HepG2 (cell line): ENCODE data around the gene TMEM107. TPM values are rescaled to one million over a fixed set of nuclear protein-coding genes. Genes with fewer than 3 reads are reported as not detected.
A peak's percentile ranks its signal among the peaks of the same experiment; 100 is the strongest.

ENCODE experiments used
- ATF5 ChIP-seq: sonication (generic); formaldehyde crosslinking; IDR thresholded peaks from 2 replicates; pipeline ENCODE4 v1.4.0; 2020; ENCODE audit warnings: mild to moderate bottlenecking, low read depth, missing genetic modification reagents
- HES4 ChIP-seq: sonication (generic); formaldehyde crosslinking; IDR thresholded peaks from 2 replicates; pipeline ENCODE4 v1.9.0; 2021; ENCODE audit warnings: mild to moderate bottlenecking, missing genetic modification reagents, borderline replicate concordance
- IRF2 ChIP-seq: IDR thresholded peaks from 2 replicates; pipeline ENCODE4 v1.6.1; 2018; ENCODE audit warnings: missing genetic modification reagents, missing compliant biosample characterization
- JDP2 ChIP-seq: sonication (generic); formaldehyde crosslinking; IDR thresholded peaks from 2 replicates; pipeline ENCODE4 v1.8.1; 2022; ENCODE audit warnings: missing genetic modification reagents, borderline replicate concordance
- MEIS1 ChIP-seq: sonication (generic); formaldehyde crosslinking; IDR thresholded peaks from 2 replicates; pipeline ENCODE4 v1.9.0; 2021; ENCODE audit warnings: mild to moderate bottlenecking, missing genetic modification reagents, moderate library complexity, borderline replicate concordance
- PRDM4 ChIP-seq: sonication (generic); formaldehyde crosslinking; IDR thresholded peaks from 2 replicates; pipeline ENCODE4 v1.9.0; 2021; ENCODE audit warnings: missing genetic modification reagents, borderline replicate concordance
- REL ChIP-seq: sonication (generic); formaldehyde crosslinking; conservative IDR thresholded peaks from 2 replicates; pipeline ENCODE4 v1.8.0; 2022; ENCODE audit warnings: mild to moderate bottlenecking, missing genetic modification reagents, moderate library complexity
- SRSF4 ChIP-seq: fragments of 200-400 bp; formaldehyde crosslinking; IDR thresholded peaks from one replicate; pipeline ENCODE4 v1.6.1; 2018; ENCODE audit warnings: mild to moderate bottlenecking, low read depth, low read length, moderate library complexity; ENCODE audit not compliant: poor library complexity, severe bottlenecking
- TEAD3 ChIP-seq: optimal IDR thresholded peaks from 2 replicates; pipeline ENCODE3; 2016; ENCODE audit warnings: borderline replicate concordance
- ZNF260 ChIP-seq: sonication (generic); formaldehyde crosslinking; IDR thresholded peaks from 2 replicates; pipeline ENCODE4 v1.4.0; 2020; ENCODE audit warnings: missing genetic modification reagents, low read depth, mild to moderate bottlenecking, borderline replicate concordance
- ZNF317 ChIP-seq: sonication (generic); formaldehyde crosslinking; IDR thresholded peaks from 2 replicates; pipeline ENCODE4 v1.5.0; 2020; ENCODE audit warnings: mild to moderate bottlenecking, missing genetic modification reagents
- ZNF432 ChIP-seq: sonication (generic); formaldehyde crosslinking; IDR thresholded peaks from 2 replicates; pipeline ENCODE4 v1.5.0; 2020; ENCODE audit warnings: missing genetic modification reagents, mild to moderate bottlenecking, borderline replicate concordance
- ZNF749 ChIP-seq: sonication (generic); formaldehyde crosslinking; IDR thresholded peaks from 2 replicates; pipeline ENCODE4 v1.8.0; 2022; ENCODE audit warnings: mild to moderate bottlenecking, missing genetic modification reagents, moderate library complexity, borderline replicate concordance
- polyA plus RNA-seq, 8 experiments: library from polyadenylated mRNA; depleted of rRNA in 3 of 8; stranded (reverse) in 7 of 8; unstranded in 1 of 8; fragments of >200 nt; fragmentation: Illumina TruSeq in 4 of 8; extraction: Trizol in 4 of 8; gene quantifications; 2 replicates each; pipeline versions ENCODE4 v1.2.1 to v1.2.3, GENCODE V29; 2011 to 2016; ENCODE audit warnings: low read depth in 4 of 8, missing spikeins in 1 of 8, mixed read lengths in 1 of 8; ENCODE audit not compliant: insufficient read depth in 1 of 8
- total RNA-seq, 5 experiments: library from RNA; depleted of rRNA; stranded (reverse); fragments of >200 nt; fragmentation: Illumina TruSeq; extraction: Trizol; gene quantifications; 2 replicates each; pipeline ENCODE4 v1.2.3, GENCODE V29; 2016; ENCODE audit warnings: low read depth in 1 of 5
- TF ChIP-seq, protein P1 (sequence below): sonication (generic); formaldehyde crosslinking; IDR thresholded peaks from 2 replicates; pipeline ENCODE4 v1.4.0; 2020; ENCODE audit warnings: missing genetic modification reagents
- TF ChIP-seq, protein P2 (sequence below): IDR thresholded peaks from 2 replicates; pipeline ENCODE4 v1.6.1; 2016; ENCODE audit warnings: low read depth, control low read depth
- TF ChIP-seq, protein P3 (sequence below): IDR thresholded peaks from 2 replicates; pipeline ENCODE4 v1.6.1; 2016; ENCODE audit warnings: low read depth, missing genetic modification reagents, missing compliant biosample characterization

The TMEM107 gene
- total and polyA plus RNA-seq, 2 of the 13 experiments (the other 11 are each of a cell fraction or from before 2014, with no cell fraction given): 7.2 to 15.3 TPM

DNA sequence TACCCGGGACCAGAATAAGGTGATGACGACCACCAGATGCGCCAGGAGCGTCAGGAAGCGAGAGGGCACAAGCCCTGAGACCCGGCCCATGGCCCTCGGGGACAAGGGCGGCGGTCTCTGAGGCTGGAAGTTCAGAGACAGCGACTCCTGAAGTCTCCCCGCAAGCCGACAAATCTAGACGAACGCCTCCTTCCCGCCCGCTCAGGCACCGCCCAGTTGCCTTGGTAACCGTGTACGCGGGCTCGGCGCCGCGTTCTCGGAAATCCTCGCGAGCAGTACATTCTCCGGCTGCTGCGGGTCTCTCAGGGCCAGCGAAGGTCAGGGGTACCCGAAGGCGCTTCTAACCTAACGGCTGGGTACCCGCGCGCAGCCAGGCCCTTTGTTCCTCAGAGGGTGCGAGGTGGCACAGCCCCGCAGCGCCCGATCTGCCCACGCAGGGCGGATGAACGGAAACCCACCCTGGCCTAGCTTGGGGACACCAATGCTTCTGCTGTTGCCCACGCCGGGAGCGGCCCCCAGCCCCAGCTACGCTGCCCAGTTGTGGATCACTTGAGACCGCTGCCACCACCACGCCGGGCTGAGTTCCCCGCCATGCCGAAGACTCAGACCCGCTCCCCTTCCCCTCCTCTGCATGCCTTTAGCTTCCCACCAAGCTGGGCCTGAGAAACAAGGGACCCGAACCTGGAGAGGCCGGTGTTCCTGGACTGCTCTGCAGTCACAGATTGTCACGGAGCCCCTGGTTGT is at the start of gene TMEM107 (continued):
- TF ChIP-seq PRDM4 (CRISPR knock-in tag): no peak
- no peak for TF ChIP-seq IRF2 (CRISPR knock-in tag)
- TF ChIP-seq ZNF260 (CRISPR knock-in tag): no peak
- TF ChIP-seq ZNF317: 0 out of 2 replicates have a peak, but pooled peaks have one; percentile 25
- no peak for TF ChIP-seq HES4 (CRISPR knock-in tag)
- TF ChIP-seq MEIS1 (CRISPR knock-in tag): 0 out of 2 replicates have a peak, but pooled peaks have one; percentile 58
- TF ChIP-seq ZNF432 (CRISPR knock-in tag): no peak
- no peak for TF ChIP-seq JDP2
- TF ChIP-seq TEAD3 (CRISPR knock-in tag): peak; percentile 36
- TF ChIP-seq, protein P1, sequence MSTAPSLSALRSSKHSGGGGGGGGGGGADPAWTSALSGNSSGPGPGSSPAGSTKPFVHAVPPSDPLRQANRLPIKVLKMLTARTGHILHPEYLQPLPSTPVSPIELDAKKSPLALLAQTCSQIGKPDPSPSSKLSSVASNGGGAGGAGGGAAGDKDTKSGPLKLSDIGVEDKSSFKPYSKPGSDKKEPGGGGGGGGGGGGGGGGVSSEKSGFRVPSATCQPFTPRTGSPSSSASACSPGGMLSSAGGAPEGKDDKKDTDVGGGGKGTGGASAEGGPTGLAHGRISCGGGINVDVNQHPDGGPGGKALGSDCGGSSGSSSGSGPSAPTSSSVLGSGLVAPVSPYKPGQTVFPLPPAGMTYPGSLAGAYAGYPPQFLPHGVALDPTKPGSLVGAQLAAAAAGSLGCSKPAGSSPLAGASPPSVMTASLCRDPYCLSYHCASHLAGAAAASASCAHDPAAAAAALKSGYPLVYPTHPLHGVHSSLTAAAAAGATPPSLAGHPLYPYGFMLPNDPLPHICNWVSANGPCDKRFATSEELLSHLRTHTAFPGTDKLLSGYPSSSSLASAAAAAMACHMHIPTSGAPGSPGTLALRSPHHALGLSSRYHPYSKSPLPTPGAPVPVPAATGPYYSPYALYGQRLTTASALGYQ (CRISPR knock-in tag): no peak; the same call in 1 of the 2 replicates
- no peak for TF ChIP-seq ATF5 (CRISPR knock-in tag)
- TF ChIP-seq, protein P2, sequence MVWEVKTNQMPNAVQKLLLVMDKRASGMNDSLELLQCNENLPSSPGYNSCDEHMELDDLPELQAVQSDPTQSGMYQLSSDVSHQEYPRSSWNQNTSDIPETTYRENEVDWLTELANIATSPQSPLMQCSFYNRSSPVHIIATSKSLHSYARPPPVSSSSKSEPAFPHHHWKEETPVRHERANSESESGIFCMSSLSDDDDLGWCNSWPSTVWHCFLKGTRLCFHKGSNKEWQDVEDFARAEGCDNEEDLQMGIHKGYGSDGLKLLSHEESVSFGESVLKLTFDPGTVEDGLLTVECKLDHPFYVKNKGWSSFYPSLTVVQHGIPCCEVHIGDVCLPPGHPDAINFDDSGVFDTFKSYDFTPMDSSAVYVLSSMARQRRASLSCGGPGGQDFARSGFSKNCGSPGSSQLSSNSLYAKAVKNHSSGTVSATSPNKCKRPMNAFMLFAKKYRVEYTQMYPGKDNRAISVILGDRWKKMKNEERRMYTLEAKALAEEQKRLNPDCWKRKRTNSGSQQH (CRISPR knock-in tag): no peak; the same call in 1 of the 2 replicates
- TF ChIP-seq ZNF749 (CRISPR knock-in tag): 0 out of 2 replicates have a peak, but pooled peaks have one; percentile 29
- TF ChIP-seq REL (CRISPR knock-in tag): no peak
- no peak for TF ChIP-seq SRSF4
- TF ChIP-seq, protein P3, sequence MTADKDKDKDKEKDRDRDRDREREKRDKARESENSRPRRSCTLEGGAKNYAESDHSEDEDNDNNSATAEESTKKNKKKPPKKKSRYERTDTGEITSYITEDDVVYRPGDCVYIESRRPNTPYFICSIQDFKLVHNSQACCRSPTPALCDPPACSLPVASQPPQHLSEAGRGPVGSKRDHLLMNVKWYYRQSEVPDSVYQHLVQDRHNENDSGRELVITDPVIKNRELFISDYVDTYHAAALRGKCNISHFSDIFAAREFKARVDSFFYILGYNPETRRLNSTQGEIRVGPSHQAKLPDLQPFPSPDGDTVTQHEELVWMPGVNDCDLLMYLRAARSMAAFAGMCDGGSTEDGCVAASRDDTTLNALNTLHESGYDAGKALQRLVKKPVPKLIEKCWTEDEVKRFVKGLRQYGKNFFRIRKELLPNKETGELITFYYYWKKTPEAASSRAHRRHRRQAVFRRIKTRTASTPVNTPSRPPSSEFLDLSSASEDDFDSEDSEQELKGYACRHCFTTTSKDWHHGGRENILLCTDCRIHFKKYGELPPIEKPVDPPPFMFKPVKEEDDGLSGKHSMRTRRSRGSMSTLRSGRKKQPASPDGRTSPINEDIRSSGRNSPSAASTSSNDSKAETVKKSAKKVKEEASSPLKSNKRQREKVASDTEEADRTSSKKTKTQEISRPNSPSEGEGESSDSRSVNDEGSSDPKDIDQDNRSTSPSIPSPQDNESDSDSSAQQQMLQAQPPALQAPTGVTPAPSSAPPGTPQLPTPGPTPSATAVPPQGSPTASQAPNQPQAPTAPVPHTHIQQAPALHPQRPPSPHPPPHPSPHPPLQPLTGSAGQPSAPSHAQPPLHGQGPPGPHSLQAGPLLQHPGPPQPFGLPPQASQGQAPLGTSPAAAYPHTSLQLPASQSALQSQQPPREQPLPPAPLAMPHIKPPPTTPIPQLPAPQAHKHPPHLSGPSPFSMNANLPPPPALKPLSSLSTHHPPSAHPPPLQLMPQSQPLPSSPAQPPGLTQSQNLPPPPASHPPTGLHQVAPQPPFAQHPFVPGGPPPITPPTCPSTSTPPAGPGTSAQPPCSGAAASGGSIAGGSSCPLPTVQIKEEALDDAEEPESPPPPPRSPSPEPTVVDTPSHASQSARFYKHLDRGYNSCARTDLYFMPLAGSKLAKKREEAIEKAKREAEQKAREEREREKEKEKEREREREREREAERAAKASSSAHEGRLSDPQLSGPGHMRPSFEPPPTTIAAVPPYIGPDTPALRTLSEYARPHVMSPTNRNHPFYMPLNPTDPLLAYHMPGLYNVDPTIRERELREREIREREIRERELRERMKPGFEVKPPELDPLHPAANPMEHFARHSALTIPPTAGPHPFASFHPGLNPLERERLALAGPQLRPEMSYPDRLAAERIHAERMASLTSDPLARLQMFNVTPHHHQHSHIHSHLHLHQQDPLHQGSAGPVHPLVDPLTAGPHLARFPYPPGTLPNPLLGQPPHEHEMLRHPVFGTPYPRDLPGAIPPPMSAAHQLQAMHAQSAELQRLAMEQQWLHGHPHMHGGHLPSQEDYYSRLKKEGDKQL: no peak
